T follicular helper cell (primary cell): ENCODE results near the gene PTAR1.

Experiments
- DNase-seq: peaks from one replicate; pipeline ENCODE4 v3.0.0-alpha.2; 2020; ENCODE audit warnings: low read depth

PTAR1 gene

GRCh38 chr9:69750085-69750484 is 9.7 kb downstream of the PTAR1 start:
- DNase-seq, result no peak

GRCh38 chr9:69748304-69748703 is 11.5 kb downstream of the PTAR1 start:
- DNase-seq, result no peak

GRCh38 chr9:69746859-69747560 is 12.8 kb downstream of the PTAR1 start:
- DNase-seq, result no peak

- DNase-seq, result no peak
Observed at GRCh38 chr9:69745716-69746437, 13.9 kb downstream of the PTAR1 start.

GRCh38 chr9:69744688-69745380 is 15.0 kb downstream of the PTAR1 start:
- DNase-seq, result no peak

GRCh38 chr9:69743930-69744329 is 15.9 kb downstream of the PTAR1 start:
- DNase-seq, result no peak

- DNase-seq, result no peak
Observed at GRCh38 chr9:69740872-69741505, 18.8 kb downstream of the PTAR1 start.

- no peak for DNase-seq
Observed at GRCh38 chr9:69731348-69731747, 28.5 kb downstream of the PTAR1 start.

- DNase-seq, result no peak
Observed at GRCh38 chr9:69719983-69720382, 39.8 kb downstream of the PTAR1 start.

- DNase-seq, result no peak
Observed at GRCh38 chr9:69719367-69719766, 40.4 kb downstream of the PTAR1 start.

- DNase-seq, result no peak
Observed at GRCh38 chr9:69718218-69718617, 41.6 kb downstream of the PTAR1 start.

- no peak for DNase-seq
Observed at GRCh38 chr9:69715825-69716224, 44.0 kb downstream of the PTAR1 start.

- DNase-seq, result no peak
Observed at GRCh38 chr9:69715096-69715495, 44.7 kb downstream of the PTAR1 start.

GRCh38 chr9:69697475-69697874 is 62.3 kb downstream of the PTAR1 start:
- no peak for DNase-seq

GRCh38 chr9:69696802-69697201 is 63.0 kb downstream of the PTAR1 start:
- no peak for DNase-seq

- DNase-seq, result no peak
Observed at GRCh38 chr9:69689991-69690538, 69.7 kb downstream of the PTAR1 start.

- no peak for DNase-seq
Observed at GRCh38 chr9:69683927-69684326, 75.9 kb downstream of the PTAR1 start.

GRCh38 chr9:69678843-69679538 is 80.8 kb downstream of the PTAR1 start:
- no peak for DNase-seq

- DNase-seq, result no peak
Observed at GRCh38 chr9:69677931-69678330, 81.9 kb downstream of the PTAR1 start.

- no peak for DNase-seq
Observed at GRCh38 chr9:69675563-69675962, 84.2 kb downstream of the PTAR1 start.

- no peak for DNase-seq
Observed at GRCh38 chr9:69674716-69675438, 84.9 kb downstream of the PTAR1 start.
